ENCODE measurements around the gene ROR1. TPM values are rescaled to one million over a fixed set of nuclear protein-coding genes. Genes with fewer than 3 reads are reported as not detected.

ROR1 gene
- total and polyA plus RNA-seq, 10 of the 15 experiments (the other 5 are each of a cell fraction or from before 2014, with no cell fraction given) = 0.02 to 0.08 (median 0.05) TPM; not detected in 6

- no peak overlapping the region for H3K27ac ChIP-seq (ENCODE audit: control insufficient read depth, insufficient read depth)
- no peak for ATAC-seq
- DNase-seq (ENCODE audit: low read depth, low spot score) = no peak
- H3K4me2 ChIP-seq (ENCODE audit: control insufficient read depth, insufficient read depth) = no peak overlapping the region
- BruUV-seq (replicated peaks) = no TSS peak
- H3K9ac ChIP-seq (ENCODE audit: control insufficient read depth, insufficient read depth, low read length) = no peak overlapping the region
- ChIA-PET POLR2A (no interaction called here), RAD21 (ENCODE audit: unreplicated experiment) (interaction anchor here (1.0 kb wide), 1 partner anchor 108 kb away, joined by 3 read pairs; no protein-coding TSS in a partner anchor), CTCF (interaction anchor here (0.8 to 1.2 kb wide), 2 partner anchors 24 to 108 kb away, joined by 4 to 5 read pairs; no protein-coding TSS in a partner anchor), SMC1A (ENCODE audit: uncharacterized antibody, unreplicated experiment) (interaction anchor here (0.6 to 1.1 kb wide), 2 partner anchors 15 to 23 kb away, joined by 3 read pairs; no protein-coding TSS in a partner anchor)
- no peaks in the 10 kb centered on the region for H3K79me2 ChIP-seq (ENCODE audit: control insufficient read depth, insufficient read depth, low read length)
- TF ChIP-seq CBX5 (IDR thresholded peaks at IDR 0.05; ENCODE audit: low read depth) = no peak
- H3K9me3 ChIP-seq (replicated peaks; ENCODE audit: control insufficient read depth, insufficient read depth, low read length) = no peaks in the 10 kb centered on the region
- H3K4me1 ChIP-seq (ENCODE audit: control insufficient read depth, insufficient read depth, low read length) = no peaks in the 10 kb centered on the region
- 38% methylated on average over 1 of the region's 1 CpG for WGBS (ENCODE audit: insufficient coverage, insufficient replicate concordance, low lambda C conversion rate, missing lambda C conversion rate)
- no peak overlapping the region for H3K4me3 ChIP-seq
- intact Hi-C loops (cut with micrococcal nuclease; ENCODE audit: unreplicated experiment) = no loop called here
- peaks cover 0 to 3% of the 10 kb centered on the region in 2 experiments; a peak in 2 of 4 replicates for H3K27me3 ChIP-seq (replicated peaks in 1 of 2; ENCODE audit: control insufficient read depth in 2 of 2, insufficient read depth in 2 of 2, low read length in 1 of 2)
- no peaks in the 10 kb centered on the region for H4K20me1 ChIP-seq (ENCODE audit: control insufficient read depth, insufficient read depth)
- no peaks in the 10 kb centered on the region for H3K36me3 ChIP-seq (ENCODE audit: control insufficient read depth in 2 of 2, insufficient read depth in 2 of 2, low read length in 1 of 2)
- FAIRE-seq = no peak
- in situ Hi-C loops (cut with MboI) = no loop called here
- no peak overlapping the region for H2AFZ ChIP-seq (ENCODE audit: control insufficient read depth, low read depth, low read length)
Observed at GRCh38 chr1:63799307-63799706, 25.5 kb downstream of the ROR1 start.

GRCh38 chr1:63799820-63800219 lies 26.0 kb downstream of the ROR1 start:
- Histone ChIP-seq H4K20me1 (ENCODE audit: control insufficient read depth, insufficient read depth) (no peaks in the 10 kb centered on the region), H3K9ac (ENCODE audit: control insufficient read depth, insufficient read depth, low read length) (no peak overlapping the region), H3K4me1 (ENCODE audit: control insufficient read depth, insufficient read depth, low read length) (no peaks in the 10 kb centered on the region), H3K27ac (ENCODE audit: control insufficient read depth, insufficient read depth) (no peak overlapping the region), H3K4me3 (no peak overlapping the region), H3K79me2 (ENCODE audit: control insufficient read depth, insufficient read depth, low read length) (no peaks in the 10 kb centered on the region), H3K9me3 (replicated peaks; ENCODE audit: control insufficient read depth, insufficient read depth, low read length) (no peaks in the 10 kb centered on the region), H3K4me2 (ENCODE audit: control insufficient read depth, insufficient read depth) (no peak overlapping the region), H3K36me3 (ENCODE audit: control insufficient read depth in 2 of 2, insufficient read depth in 2 of 2, low read length in 1 of 2) (no peaks in the 10 kb centered on the region), H2AFZ (ENCODE audit: control insufficient read depth, low read depth, low read length) (no peak overlapping the region), H3K27me3 (replicated peaks in 1 of 2; ENCODE audit: control insufficient read depth in 2 of 2, insufficient read depth in 2 of 2, low read length in 1 of 2) (peaks cover 0 to 3% of the 10 kb centered on the region in 2 experiments; a peak in 2 of 4 replicates)
- ChIA-PET CTCF (interaction anchor here (0.8 to 1.2 kb wide), 2 partner anchors 24 to 108 kb away, joined by 4 to 5 read pairs; no protein-coding TSS in a partner anchor), RAD21 (ENCODE audit: unreplicated experiment) (interaction anchor here (1.0 kb wide), 1 partner anchor 108 kb away, joined by 3 read pairs; no protein-coding TSS in a partner anchor), SMC1A (ENCODE audit: uncharacterized antibody, unreplicated experiment) (interaction anchor here (0.6 to 1.1 kb wide), 2 partner anchors 14 to 22 kb away, joined by 3 read pairs; no protein-coding TSS in a partner anchor), POLR2A (no interaction called here)
- intact Hi-C loops (cut with micrococcal nuclease; ENCODE audit: unreplicated experiment) = no loop called here
- no peak for FAIRE-seq
- in situ Hi-C loops (cut with MboI) = no loop called here
- no peak for TF ChIP-seq ZBTB40 (IDR thresholded peaks at IDR 0.05; ENCODE audit: borderline replicate concordance)
- TF ChIP-seq MLLT1 (IDR thresholded peaks at IDR 0.05) = no peak
- no peak for TF ChIP-seq MAX (IDR thresholded peaks at IDR 0.05; ENCODE audit: low read depth, low read length)
- no peak for TF ChIP-seq CBFB (IDR thresholded peaks at IDR 0.05; ENCODE audit: low read depth)
- TF ChIP-seq ELK1 (IDR thresholded peaks at IDR 0.05; ENCODE audit: low read depth, low read length) = no peak
- no peak for TF ChIP-seq ZZZ3 (IDR thresholded peaks at IDR 0.05; ENCODE audit: control insufficient read depth, insufficient read length, low read depth)
- no peak for TF ChIP-seq CBX3 (IDR thresholded peaks at IDR 0.05; ENCODE audit: borderline replicate concordance, low read depth)
- TF ChIP-seq FOS (IDR thresholded peaks at IDR 0.05; ENCODE audit: borderline replicate concordance, extremely low read depth, insufficient read length) = no peak
- TF ChIP-seq YBX1 (IDR thresholded peaks at IDR 0.05) = no peak
- 11% methylated on average over 3 of the region's 3 CpGs for WGBS (ENCODE audit: insufficient coverage, insufficient replicate concordance, low lambda C conversion rate, missing lambda C conversion rate)
- no TSS peak for BruUV-seq (replicated peaks)
- DNase-seq (ENCODE audit: low read depth, low spot score) = no peak
- ATAC-seq = no peak
